Esophagus squamous epithelium (tissue), 4 donors: ENCODE results near the gene SERPING1.

Experiments
- CTCF ChIP-seq, 6 experiments: fragments of 450-650 bp in 4 of 6; fragments of 200-600 bp in 2 of 6; sonication (generic) in 2 of 6; IDR thresholded peaks; one replicate each; pipeline ENCODE4 v1.5.1; 2016 to 2019; ENCODE audit warnings: antibody characterized with exemption in 6 of 6, mild to moderate bottlenecking in 4 of 6, moderate library complexity in 4 of 6
- POLR2A ChIP-seq, 4 donors: fragments of 450-650 bp; IDR thresholded peaks; one replicate each; pipeline ENCODE4 v1.6.1; 2017; ENCODE audit warnings: antibody characterized with exemption in 4 of 4, mild to moderate bottlenecking in 4 of 4, moderate library complexity in 3 of 4

GRCh38 chr11:57645689-57646085 lies 48.2 kb downstream of the SERPING1 start:
- TF ChIP-seq CTCF (IDR thresholded peaks at IDR 0.05) (no peak), POLR2A (IDR thresholded peaks at IDR 0.05) (no peak)
